GM23338 (cell line): Measurements from ENCODE around the gene NFIA. TPM values are rescaled to one million over a fixed set of nuclear protein-coding genes. Genes with fewer than 3 reads are reported as not detected.

Experiments used
- ATAC-seq: fragments of 200-7000 bp; cut with Tn5 transposase; 3 replicates; pipeline ENCODE4 v1.9.1; 2020
- DNase-seq: peaks from one replicate; pipeline ENCODE4 v3.0.0-alpha.2; 2015; ENCODE audit warnings: low spot score
- H2AFZ ChIP-seq: fragments of 200-600 bp; sonication (generic); 2 replicates; pipeline ENCODE4 v1.8.0; 2016; ENCODE audit warnings: antibody characterized with exemption, mild to moderate bottlenecking, moderate library complexity
- H3F3A ChIP-seq: fragments of 200-600 bp; sonication (generic); replicated peaks from 2 replicates; pipeline ENCODE4 v1.8.0; 2017; ENCODE audit warnings: antibody characterized with exemption, mixed run types, low read depth
- H3K27ac ChIP-seq: fragments of 200-600 bp; sonication (generic); 2 replicates; pipeline ENCODE4 v1.6.1; 2016; ENCODE audit warnings: low read depth
- H3K27me3 ChIP-seq: fragments of 200-600 bp; sonication (generic); 2 replicates; pipeline ENCODE4 v1.8.0; 2016; ENCODE audit warnings: mild to moderate bottlenecking, mixed run types, moderate library complexity; ENCODE audit not compliant: insufficient read depth
- H3K36me3 ChIP-seq: fragments of 200-600 bp; sonication (generic); 2 replicates; pipeline ENCODE4 v1.8.0; 2016; ENCODE audit warnings: mild to moderate bottlenecking; ENCODE audit not compliant: insufficient read depth
- H3K4me1 ChIP-seq: fragments of 200-600 bp; sonication (generic); 2 replicates; pipeline ENCODE4 v1.8.0; 2016; ENCODE audit warnings: mild to moderate bottlenecking, moderate library complexity; ENCODE audit not compliant: insufficient read depth
- H3K4me2 ChIP-seq: fragments of 200-600 bp; sonication (generic); 2 replicates; pipeline ENCODE4 v1.7.1; 2017; ENCODE audit warnings: mixed run types
- H3K4me3 ChIP-seq: fragments of 200-600 bp; sonication (generic); 2 replicates; pipeline ENCODE4 v1.6.1; 2016; ENCODE audit warnings: mixed run types
- H3K79me2 ChIP-seq: fragments of 200-600 bp; sonication (generic); replicated peaks from 2 replicates; pipeline ENCODE4 v1.8.0; 2017; ENCODE audit warnings: mild to moderate bottlenecking; ENCODE audit not compliant: insufficient read depth
- H3K9me2 ChIP-seq: fragments of 200-600 bp; sonication (generic); 2 replicates; pipeline ENCODE4 v1.8.0; 2017; ENCODE audit not compliant: insufficient read depth
- H4K20me1 ChIP-seq: fragments of 200-600 bp; sonication (generic); replicated peaks from 2 replicates; pipeline ENCODE4 v1.8.0; 2017; ENCODE audit warnings: mild to moderate bottlenecking; ENCODE audit not compliant: insufficient read depth
- H3K27ac Mint-ChIP-seq: 2 replicates; pipeline ENCODE4 v1.8.0; 2020; ENCODE audit warnings: inconsistent platforms, mild to moderate bottlenecking, moderate library complexity, mixed read lengths
- H3K27me3 Mint-ChIP-seq: 3 replicates; pipeline ENCODE4 v1.8.0; 2022; ENCODE audit warnings: low read depth, mild to moderate bottlenecking, moderate library complexity, mixed read lengths, inconsistent platforms; ENCODE audit not compliant: insufficient read depth, poor library complexity
- H3K36me3 Mint-ChIP-seq: 3 replicates; pipeline ENCODE4 v1.8.0; 2021; ENCODE audit warnings: low read depth, mild to moderate bottlenecking, inconsistent platforms, moderate library complexity, mixed read lengths
- H3K4me1 Mint-ChIP-seq: 3 replicates; pipeline ENCODE4 v1.8.0; 2020; ENCODE audit warnings: mild to moderate bottlenecking, inconsistent platforms, mixed read lengths
- H3K4me3 Mint-ChIP-seq: 3 replicates; pipeline ENCODE4 v1.8.0; 2021; ENCODE audit warnings: moderate library complexity, mild to moderate bottlenecking, inconsistent platforms, mixed read lengths
- H3K9me3 Mint-ChIP-seq: 3 replicates; pipeline ENCODE4 v1.8.0; 2020; ENCODE audit warnings: moderate library complexity, mild to moderate bottlenecking, inconsistent platforms, mixed read lengths
- CREB1 ChIP-seq: fragments of 250-450 bp; sonication (Bioruptor Pico); IDR thresholded peaks from 2 replicates; pipeline ENCODE4 v1.5.0; 2020; ENCODE audit warnings: low read depth, mild to moderate bottlenecking, moderate library complexity
- CTCF ChIP-seq, 2 experiments: fragments of 200-600 bp in 1 of 2; sonication (generic) in 1 of 2; conservative IDR thresholded peaks; 2 replicates each; pipeline versions ENCODE4 v1.5.1 to v1.6.1; 2016 to 2017; ENCODE audit warnings: antibody characterized with exemption in 2 of 2, low read depth in 2 of 2, mild to moderate bottlenecking in 2 of 2, moderate library complexity in 1 of 2
- ETS1 ChIP-seq: IDR thresholded peaks from 2 replicates; pipeline ENCODE4 v1.6.1; 2016; ENCODE audit warnings: antibody characterized with exemption
- EZH2 ChIP-seq: fragments of 200-600 bp; sonication (generic); IDR thresholded peaks from one replicate; pipeline ENCODE4 v1.8.0; 2017; ENCODE audit warnings: antibody characterized with exemption, mild to moderate bottlenecking, low read depth; ENCODE audit not compliant: unreplicated experiment
- EZH2phosphoT487 ChIP-seq: fragments of 200-600 bp; sonication (generic); IDR thresholded peaks from one replicate; pipeline ENCODE4 v1.8.1; 2018; ENCODE audit warnings: antibody characterized with exemption; ENCODE audit not compliant: unreplicated experiment
- JUNB ChIP-seq: IDR thresholded peaks from one replicate; pipeline ENCODE4 v1.6.1; 2016; ENCODE audit warnings: antibody characterized with exemption; ENCODE audit not compliant: unreplicated experiment
- NANOG ChIP-seq: IDR thresholded peaks from 2 replicates; pipeline ENCODE4 v1.6.1; 2016; ENCODE audit warnings: antibody characterized with exemption, borderline replicate concordance
- POLR2AphosphoS5 ChIP-seq: IDR thresholded peaks from 2 replicates; pipeline ENCODE4 v1.6.1; 2016; ENCODE audit warnings: antibody characterized with exemption, low read depth
- REST ChIP-seq: IDR thresholded peaks from one replicate; pipeline ENCODE4 v1.6.1; 2018; ENCODE audit warnings: antibody characterized with exemption; ENCODE audit not compliant: unreplicated experiment
- STAT1 ChIP-seq: IDR thresholded peaks from one replicate; pipeline ENCODE4 v1.6.1; 2016; ENCODE audit warnings: antibody characterized with exemption; ENCODE audit not compliant: unreplicated experiment
- ZNF114 ChIP-seq: fragments of 250-450 bp; sonication (Bioruptor Pico); IDR thresholded peaks from 2 replicates; pipeline ENCODE4 v1.5.0; 2020; ENCODE audit warnings: mild to moderate bottlenecking, moderate library complexity
- ZNF331 ChIP-seq: fragments of 250-450 bp; sonication (Bioruptor Pico); IDR thresholded peaks from 2 replicates; pipeline ENCODE4 v1.5.0; 2020; ENCODE audit warnings: low read depth, mild to moderate bottlenecking, moderate library complexity
- ZNF462 ChIP-seq: fragments of 250-450 bp; sonication (Bioruptor Pico); IDR thresholded peaks from 2 replicates; pipeline ENCODE4 v1.5.0; 2020; ENCODE audit warnings: mild to moderate bottlenecking, moderate library complexity
- polyA plus RNA-seq: library from polyadenylated mRNA; unstranded; fragments of >200 nt; fragmentation: Nextera tagmentation; extraction: Ambion mirVana; gene quantifications from 2 replicates; pipeline ENCODE4 v1.2.1, GENCODE V29; 2016
- total RNA-seq: library from RNA; depleted of rRNA; stranded (reverse); fragments of >200 nt; shearing (Covaris generic); gene quantifications from 2 replicates; pipeline ENCODE4 v1.2.3, GENCODE V29; 2014

The NFIA gene
- total and polyA plus RNA-seq, 2 experiments from 2014 or later = 0.97 to 2.3 TPM

GRCh38 chr1:61091455-61091854 is 9.1 kb downstream of the NFIA start:
- no peak overlapping the region for H2AFZ ChIP-seq
- Mint-ChIP-seq H3K4me1 (peaks cover 14% of the 10 kb centered on the region), H3K9me3 (no peaks in the 10 kb centered on the region), H3K4me3 (no peak overlapping the region), H3K27ac (no peak overlapping the region), H3K27me3 (no peaks in the 10 kb centered on the region), H3K36me3 (no peaks in the 10 kb centered on the region)
- no peak for ATAC-seq
- no peak for DNase-seq
- H3K4me3 ChIP-seq = no peak overlapping the region
- no peaks in the 10 kb centered on the region for H3F3A ChIP-seq
- no peak for TF ChIP-seq ZNF331 (CRISPR knock-in tag)
- no peak for TF ChIP-seq POLR2AphosphoS5
- TF ChIP-seq CTCF (conservative IDR thresholded peaks at IDR 0.05; ENCODE audit: low read depth in 2 of 2) = no peak
- no peak for TF ChIP-seq NANOG
- no peak for TF ChIP-seq ZNF462
- no peak for TF ChIP-seq EZH2
- no peak for TF ChIP-seq ETS1
- TF ChIP-seq STAT1 = no peak
- TF ChIP-seq ZNF114 (CRISPR knock-in tag) = no peak
- no peak for TF ChIP-seq EZH2phosphoT487
- TF ChIP-seq CREB1 (CRISPR knock-in tag) = no peak
- TF ChIP-seq REST = no peak
- TF ChIP-seq JUNB = no peak
- H3K27ac ChIP-seq = no peak overlapping the region
- peaks cover 10% of the 10 kb centered on the region; the same call in 1 of the 2 replicates for H3K27me3 ChIP-seq
- no peaks in the 10 kb centered on the region for H4K20me1 ChIP-seq
- H3K36me3 ChIP-seq = no peaks in the 10 kb centered on the region
- H3K9me2 ChIP-seq = no peaks in the 10 kb centered on the region
- no peaks in the 10 kb centered on the region for H3K79me2 ChIP-seq
- H3K4me1 ChIP-seq = peaks cover 14% of the 10 kb centered on the region; the same call in 1 of the 2 replicates
- H3K4me2 ChIP-seq = no peak overlapping the region
